GM21447 (cell line): ENCODE results near the gene DOCK2.
"Not testable (repeated sequence)": the region's sequence is repeated elsewhere in the genome, so short reads cannot be mapped to it uniquely, and the experiment has no call there.

Experiments used
- ATAC-seq: cut with Tn5 transposase; IDR thresholded peaks from one replicate; pipeline ENCODE4 v1.9.1; 2021; ENCODE audit not compliant: unreplicated experiment

Gene DOCK2

GRCh38 chr5:169810524-169810923 is 173.4 kb downstream of the DOCK2 start:
- ATAC-seq = no peak

- ATAC-seq = no peak
Observed at GRCh38 chr5:169811023-169811422, 173.9 kb downstream of the DOCK2 start.

DNA sequence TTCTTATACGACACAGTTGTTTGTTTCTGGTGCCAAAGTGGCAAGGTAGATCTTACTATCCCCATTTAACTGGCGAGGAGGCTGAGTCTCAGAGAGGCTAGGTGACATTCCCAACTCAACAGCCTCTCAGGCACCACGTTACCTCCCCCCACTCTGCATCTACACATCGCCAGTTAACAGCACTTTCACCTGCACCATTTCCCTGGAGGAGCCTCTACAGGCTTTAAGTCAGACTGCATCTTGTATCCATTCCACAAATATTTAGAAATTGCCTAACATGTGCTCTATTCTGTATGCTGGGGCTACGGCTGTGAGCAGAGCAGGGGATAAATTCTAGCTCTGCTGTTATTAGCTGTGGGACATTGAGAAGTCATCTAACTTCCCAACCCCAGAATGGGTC is 174.6 kb downstream of the DOCK2 start:
- no peak for ATAC-seq

DNA sequence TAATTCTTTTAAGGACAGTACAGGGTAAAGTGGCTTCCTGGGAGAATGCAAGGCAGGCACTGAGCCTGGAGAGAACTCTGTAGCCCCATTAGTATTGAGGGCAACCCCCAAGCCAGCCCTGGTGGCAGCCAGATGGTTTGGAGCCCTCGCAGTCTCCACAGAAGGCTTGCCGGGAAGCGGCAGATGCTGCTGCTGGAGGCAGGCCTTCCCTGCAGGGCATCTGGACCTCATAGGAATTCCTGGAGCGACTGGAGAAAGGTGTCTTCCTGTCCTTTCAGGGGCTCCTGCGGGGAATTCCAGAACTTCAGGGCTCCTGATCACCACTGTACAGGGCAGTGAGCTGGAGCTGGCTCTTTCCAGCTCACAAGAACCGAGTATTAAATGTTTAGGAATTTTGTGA is 175.7 kb downstream of the DOCK2 start:
- ATAC-seq = no peak

DNA sequence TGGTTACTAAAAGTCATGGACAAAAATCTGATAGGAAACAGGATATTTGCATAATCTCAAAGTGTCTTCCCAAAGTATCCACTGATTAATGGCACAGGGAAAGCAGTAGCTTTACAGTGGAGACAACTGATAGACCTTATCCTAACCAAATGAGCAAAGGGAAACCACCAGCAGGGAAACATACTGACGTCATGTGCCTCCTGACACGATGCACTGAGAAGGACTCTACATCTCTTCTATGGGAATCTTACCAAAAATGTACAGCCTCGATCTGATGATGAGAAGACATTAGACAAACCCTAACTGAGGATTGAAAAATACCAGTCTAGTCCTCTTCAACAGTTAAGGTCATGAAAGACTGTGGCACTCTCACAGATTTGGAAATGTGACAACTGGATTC is 177.0 kb downstream of the DOCK2 start:
- ATAC-seq = no peak

DNA sequence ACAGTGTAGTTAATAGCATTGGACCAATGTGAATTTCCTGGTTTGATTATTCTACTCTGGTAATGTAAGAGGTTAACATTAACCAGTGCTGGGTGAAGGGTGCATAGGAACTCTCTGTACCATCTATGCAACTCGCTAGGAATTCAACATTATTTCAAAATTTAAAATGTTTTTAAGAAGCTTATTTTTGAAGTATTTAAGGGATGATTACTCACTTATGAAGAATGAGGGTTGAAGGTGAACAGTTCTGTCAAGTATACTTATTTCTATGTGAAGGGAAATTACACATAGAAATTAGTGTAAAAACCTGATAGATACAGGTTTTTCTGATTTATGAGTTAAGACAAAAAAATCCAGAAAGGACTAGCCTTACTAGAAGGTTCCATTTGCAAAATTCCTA is 177.4 kb downstream of the DOCK2 start:
- ATAC-seq = no peak

DNA sequence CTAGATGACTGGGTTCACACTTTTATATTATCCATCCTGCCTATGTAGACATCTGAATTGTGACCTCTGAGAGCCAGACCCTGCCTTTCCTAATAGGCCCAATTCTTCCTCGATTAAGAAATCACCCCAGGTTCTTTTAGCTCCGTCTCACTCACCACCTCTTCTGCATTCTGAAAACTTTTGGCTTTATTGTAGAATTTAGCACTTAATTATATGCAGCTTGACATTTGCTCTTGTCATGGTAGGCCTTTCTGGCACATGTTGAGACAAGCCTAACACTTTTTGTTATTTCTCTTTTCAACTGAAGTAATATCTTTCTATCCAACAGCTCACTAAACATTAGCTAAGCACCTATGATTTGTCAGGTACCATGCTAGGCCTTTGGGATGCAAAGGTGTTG is 180.0 kb downstream of the DOCK2 start:
- no peak for ATAC-seq

GRCh38 chr5:169826618-169827017 is 189.5 kb downstream of the DOCK2 start:
- ATAC-seq = no peak

- ATAC-seq = no peak
Observed at GRCh38 chr5:169827769-169828168, 190.7 kb downstream of the DOCK2 start.

GRCh38 chr5:169828385-169828784 is 191.3 kb downstream of the DOCK2 start:
- ATAC-seq = no peak

DNA sequence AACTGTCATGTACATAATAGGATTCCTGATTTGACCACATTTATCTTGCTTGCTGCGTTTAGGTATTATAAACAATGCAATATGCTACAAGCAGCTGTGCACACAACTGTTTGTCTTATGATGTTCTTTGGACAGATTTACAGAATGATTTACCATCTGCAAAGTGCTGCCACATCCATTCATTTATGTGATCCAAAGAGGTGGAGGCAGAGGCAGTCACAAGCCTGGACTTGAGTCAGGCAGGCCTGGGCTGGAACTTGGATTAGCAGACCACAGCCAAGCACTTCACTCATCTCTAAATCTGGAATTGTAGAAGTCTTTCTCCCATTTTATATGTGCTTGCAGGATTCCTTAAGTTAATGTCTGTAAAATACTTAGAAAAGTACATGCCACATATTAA is 194.3 kb downstream of the DOCK2 start:
- no peak for ATAC-seq

DNA sequence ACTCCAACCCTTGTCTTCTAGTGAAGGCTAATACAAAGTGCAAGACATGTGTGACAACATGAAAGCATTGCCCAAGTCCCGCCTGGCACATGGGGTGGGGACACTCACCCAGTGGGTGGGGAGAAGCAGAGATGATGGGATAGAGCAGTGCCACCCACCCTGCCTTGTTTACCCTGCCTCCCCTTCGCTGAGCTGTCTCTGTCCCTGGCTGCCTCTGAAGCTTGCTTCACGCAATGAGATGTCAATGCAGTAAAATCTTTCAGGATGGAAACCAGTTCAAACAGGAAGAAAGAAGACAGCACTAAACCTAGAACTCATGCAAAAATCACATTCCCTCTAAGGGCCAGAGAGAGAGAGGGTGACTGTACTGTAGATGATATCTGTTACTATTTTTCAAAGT is 195.2 kb downstream of the DOCK2 start:
- ATAC-seq = no peak

DNA sequence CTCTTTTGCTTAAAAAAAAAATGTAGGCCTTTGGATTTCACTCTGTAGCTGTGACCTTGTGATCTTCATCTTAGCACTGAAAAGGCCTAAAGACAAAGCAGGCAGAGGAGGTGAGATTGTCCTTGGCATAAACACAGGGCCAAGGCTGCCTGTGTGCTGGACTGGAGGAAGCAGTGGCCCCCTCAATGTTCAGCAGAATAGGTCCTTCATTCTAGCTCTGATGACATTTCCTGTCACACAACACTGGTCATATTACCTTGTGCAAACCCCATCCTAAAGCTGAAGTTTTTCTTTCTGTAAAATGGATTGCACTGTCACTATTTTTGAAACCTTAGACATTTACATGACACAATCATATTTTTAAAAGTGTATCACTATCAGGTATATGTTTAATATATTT is 195.8 kb downstream of the DOCK2 start:
- ATAC-seq = no peak

GRCh38 chr5:169833681-169834292 is 196.7 kb downstream of the DOCK2 start:
- ATAC-seq = not testable (repeated sequence)

DNA sequence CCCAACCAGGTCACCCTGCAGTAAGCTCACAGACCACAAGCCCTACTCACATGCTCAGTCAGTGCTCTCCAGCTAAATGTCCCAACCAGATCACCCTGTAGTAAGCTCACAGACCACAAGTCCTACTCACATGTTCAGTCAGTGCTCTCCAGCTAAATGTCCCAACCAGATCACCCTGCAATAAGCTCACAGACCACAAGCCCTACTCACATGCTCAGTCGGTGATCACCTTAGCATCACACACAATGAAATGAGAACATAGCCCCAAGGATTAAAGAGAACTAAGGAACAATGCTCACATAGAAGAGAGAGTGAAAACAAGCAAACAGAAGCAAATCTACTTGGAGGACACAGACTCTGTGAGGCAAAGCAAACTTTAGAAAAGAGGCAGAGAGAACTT is 197.5 kb downstream of the DOCK2 start:
- ATAC-seq = not testable (repeated sequence)

GRCh38 chr5:169836835-169837536 is 199.9 kb downstream of the DOCK2 start:
- no peak for ATAC-seq

GRCh38 chr5:169837686-169838085 is 200.6 kb downstream of the DOCK2 start:
- ATAC-seq = no peak

- ATAC-seq = peak; percentile 89
Observed at GRCh38 chr5:169838688-169839087, 201.6 kb downstream of the DOCK2 start.

GRCh38 chr5:169840405-169840804 is 203.3 kb downstream of the DOCK2 start:
- no peak for ATAC-seq

- no peak for ATAC-seq
Observed at GRCh38 chr5:169842699-169843098, 205.6 kb downstream of the DOCK2 start.

DNA sequence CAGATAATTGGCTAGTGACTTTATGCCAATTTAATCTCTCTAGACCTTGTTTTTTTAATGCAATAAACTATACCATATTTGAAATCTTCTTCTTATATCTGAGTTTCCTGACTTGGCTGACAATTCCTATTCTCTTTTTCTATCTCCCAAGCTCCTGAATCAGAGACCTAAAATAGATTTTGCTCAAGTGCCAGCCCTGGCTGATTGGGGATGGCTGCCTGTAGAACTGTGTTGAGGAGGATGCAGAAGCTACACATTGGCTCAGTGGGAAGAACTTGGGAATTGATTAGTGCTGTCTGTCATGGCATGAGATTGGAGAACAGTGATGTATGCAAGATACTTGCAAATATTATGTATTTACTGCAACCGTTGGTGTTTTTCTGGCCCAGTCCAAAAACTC is 210.4 kb downstream of the DOCK2 start:
- no peak for ATAC-seq

- no peak for ATAC-seq
Observed at GRCh38 chr5:169848271-169848670, 211.2 kb downstream of the DOCK2 start.

GRCh38 chr5:169848792-169849191 is 211.7 kb downstream of the DOCK2 start:
- no peak for ATAC-seq
